ENCODE data around the gene KCNN4.
"Not testable (repeated sequence)": the region's sequence is repeated elsewhere in the genome, so short reads cannot be mapped to it uniquely, and the experiment has no call there.

The KCNN4 gene

DNA sequence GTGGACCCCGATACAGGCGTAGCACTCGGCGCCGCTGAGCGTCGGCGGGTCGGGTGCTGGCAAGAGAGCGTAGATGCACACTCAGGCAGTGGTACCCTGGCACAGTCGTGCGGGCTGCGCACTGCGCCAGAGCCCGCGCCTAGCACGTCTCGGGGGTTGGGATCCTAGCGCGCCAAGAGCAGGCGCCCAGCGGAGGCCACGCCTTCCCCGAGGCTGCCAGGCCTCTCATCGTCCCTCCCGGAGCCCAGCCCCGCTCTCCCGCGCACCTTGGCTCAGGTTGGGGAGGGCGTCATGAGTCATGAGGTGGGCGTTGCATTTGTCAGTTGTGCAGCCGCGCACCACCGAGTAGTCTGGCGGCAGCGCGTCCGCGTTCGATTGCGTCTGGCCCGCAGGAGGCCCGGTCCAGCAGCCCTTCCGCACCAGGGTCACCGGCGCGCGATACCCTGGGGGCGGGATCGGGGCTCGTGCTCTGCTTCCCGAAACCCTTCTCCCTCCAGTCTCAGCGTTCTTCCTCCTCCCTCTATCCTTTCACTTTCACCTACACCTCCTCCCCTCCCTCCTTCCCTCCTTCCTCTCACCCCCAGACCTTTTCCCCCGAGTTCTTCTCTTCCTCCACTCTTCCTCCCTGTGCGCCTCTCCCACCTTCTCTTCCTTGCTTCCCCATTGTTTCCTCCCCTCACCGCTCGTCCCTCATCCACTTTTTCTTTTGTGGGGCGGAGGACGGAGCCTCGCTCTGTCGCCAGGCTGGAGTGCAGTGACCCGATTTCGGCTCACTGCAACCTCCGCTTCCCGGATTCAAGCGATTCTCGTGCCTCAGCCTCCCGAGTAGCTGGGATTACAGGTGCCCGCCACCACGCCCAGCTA is 18.0 kb upstream of the KCNN4 start:
- peak in 1 of 14 donors; percentile 48 for DNase-seq

DNA sequence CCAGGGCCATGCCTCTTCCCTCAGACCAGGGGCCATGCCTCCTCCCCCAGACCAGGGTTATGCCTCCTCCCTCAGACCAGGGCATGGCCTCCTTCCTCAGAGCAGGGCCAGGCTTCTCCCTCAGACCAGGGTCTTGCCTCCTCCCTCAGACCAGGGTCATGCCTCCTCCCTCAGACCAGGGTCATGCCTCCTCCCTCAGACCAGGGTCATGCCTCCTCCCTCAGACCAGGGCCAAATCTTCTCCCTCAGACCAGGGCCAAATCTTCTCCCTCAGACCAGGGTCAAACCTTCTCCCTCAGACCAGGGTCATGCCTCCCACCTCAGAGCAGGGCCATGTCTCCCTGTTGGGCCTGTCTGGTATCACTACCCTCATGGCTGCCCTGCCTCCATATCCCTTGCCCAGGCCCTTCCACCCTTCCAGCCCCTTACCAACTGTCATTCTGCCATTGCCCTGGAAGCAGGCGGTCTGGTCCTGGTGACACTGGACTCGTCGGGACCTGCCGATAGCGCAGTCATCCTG is 17.3 kb upstream of the KCNN4 start:
- no peak for DNase-seq

DNA sequence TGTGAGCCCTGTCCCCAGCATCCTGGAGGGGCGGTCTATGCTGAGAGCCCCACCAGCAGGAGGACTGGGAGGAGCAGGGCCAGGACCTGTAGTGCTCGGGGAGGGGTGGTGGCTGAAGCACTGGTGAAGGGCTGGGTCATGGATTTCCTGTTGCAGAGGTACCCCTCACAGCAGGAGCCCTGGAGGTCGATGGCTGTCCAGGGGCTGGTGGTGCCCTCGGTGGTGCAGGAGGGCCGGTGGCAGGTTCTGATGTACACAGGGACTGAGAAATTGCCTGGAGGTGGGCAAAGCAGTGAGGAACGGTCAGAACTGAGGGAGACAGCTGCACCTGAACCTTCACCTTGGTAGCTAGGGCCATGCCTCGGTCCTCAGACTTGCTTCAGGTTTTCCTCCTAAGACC is 16.8 kb upstream of the KCNN4 start:
- no peak for DNase-seq

DNA sequence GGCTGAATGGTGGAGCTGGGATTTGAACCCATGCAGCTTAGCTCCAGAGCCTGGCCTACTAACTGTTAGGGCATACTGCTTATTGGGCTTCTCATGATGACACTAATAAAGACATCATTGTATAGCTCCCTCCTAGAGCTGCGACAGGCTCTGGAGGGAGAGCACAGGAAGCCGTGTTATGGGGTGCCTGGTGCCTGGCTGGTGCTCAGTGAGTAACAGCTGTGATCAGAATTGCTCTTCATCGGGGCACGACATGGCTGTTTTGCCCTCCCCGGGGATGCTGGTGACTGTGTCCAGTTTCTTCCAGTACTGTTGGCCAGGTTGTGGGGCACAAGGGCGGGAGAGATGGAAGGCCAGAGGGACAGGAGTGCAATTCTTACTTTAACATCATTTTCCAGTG is 16.3 kb upstream of the KCNN4 start:
- DNase-seq, result peak in 2 of 14 donors; percentile 32 to 52

DNA sequence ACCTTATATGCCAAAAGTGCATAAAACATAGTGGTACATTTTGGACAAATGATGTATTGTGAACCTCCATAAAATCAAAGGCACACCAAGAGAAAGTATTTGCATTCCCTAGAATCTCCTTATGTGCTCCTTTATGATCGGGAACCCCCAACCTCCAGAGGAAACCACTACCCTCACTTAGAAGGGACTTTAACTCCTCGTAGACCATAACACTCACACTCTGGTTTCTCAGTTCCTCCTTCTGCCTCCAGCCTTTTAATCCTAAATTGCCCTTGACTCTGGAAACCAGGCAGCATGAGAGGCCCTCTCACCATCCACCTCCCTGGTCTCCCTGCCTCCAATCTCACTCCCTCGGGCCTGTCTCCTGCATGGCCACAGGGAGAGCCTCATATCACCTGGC is 9.8 kb upstream of the KCNN4 start:
- DNase-seq, result no peak

DNA sequence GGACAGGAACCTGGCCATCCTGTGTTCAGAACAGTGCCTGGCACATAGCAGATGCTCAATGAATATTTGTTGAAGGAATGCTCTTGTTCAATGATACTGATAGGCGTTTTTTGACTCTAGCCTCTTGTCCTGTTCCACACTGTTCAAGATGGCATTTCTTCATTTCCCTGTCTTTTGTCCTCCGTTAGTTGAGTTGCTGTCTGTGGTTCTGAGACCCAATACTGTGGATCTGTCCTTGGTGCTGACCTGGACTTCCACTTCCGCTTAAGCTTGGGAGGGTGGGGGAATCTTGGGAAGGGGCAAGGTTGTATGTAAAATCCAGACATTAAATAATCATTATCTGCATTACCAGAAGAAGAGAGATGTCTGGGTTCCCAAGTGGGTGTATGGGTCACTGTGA is 8.3 kb upstream of the KCNN4 start:
- no peak for DNase-seq

DNA sequence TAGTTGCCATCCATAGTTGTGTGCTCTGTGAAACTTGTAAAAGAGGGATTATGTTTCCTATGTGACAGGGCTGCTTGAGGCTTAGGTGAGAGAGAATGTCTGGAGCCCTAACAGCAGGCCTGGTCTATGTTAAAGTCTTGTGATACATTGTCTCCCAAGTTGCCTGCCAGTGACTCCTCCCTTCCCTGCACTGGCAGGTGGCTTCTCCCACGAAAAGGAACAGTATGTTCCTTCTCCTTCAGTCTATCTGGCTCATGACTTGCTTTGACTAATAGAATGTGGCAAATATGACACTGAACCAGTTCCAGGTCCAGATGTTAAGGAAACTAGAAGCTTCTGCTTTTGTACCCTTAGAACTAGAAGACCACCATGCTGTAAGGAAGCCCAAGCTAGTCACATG is 5.9 kb upstream of the KCNN4 start:
- no peak for DNase-seq

DNA sequence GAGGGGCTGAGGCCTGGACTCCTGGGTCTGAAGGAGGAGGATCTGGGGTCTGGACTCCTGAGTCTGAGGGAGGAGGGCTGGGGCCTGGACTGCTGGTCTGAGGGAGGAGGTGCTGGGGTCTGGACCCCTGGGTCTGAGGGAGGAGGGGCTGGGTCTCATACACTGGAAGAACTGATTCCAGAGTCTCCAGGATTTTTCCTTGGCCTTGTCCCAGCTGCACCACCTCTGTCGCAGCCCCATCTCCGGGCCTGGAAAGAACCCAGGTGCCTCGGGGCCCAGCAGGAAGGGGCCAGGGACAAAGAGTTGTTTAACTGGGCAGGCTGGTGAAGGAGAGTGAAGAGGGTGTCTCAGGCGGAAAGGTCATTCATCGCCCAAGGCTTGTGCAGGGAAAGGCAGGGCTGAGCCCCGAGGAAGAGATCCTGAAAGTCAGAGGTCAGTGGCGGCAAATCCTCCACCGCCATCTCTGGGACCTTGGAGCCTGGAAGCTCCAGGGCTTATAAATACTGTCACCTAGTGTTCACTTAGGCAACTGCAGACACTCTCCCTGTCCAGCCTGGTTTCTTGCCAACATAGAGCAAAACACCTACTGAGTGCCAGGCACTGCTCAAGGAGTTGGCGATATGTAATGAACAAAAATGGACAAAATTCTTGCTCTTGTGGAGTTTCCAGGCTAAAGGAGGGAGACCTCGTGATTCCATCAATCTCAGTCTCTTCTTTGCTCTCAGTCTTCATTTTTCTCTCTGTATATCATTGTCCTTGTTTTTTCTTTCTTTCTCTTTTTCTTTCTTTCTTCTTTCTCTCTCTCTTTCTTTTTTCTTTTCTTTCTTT is 4.4 kb upstream of the KCNN4 start:
- peak in 6 of 14 donors; percentile 4 to 31 (median 20) for DNase-seq

DNA sequence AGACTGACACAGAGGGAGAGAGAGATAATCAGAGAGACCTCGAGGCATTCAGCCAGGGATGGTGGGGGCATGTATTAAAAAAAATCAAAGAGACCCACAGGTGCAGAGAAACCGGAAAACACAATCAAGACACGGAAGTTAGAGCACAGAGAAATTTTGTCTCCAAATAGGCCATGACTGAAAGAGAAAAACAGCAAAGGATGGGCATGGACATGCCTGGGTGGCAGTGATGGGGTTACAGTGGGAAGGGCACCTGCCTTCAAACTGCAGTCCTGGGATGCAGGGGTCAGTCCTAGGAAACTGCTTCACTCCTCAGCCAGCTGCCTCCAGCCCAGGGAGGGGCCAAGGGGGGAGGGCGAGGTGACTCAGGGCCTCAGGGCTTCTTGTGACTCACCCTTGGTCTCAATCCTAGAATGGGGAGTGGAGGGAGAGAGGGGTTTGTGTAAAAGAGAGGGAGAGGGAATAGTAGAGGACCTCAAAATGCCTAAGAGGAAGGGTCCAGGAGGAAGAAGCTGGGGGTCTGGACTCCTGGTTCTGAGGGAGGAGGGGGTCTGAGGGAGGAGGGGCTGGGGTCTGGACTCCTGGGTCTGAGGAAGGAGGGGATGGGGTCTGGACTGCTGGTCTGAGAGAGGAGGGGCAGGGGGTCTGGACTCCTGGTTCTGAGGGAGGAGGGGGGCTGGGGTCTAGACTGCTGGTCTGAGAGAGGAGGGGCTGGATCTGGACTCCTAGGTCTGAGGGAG is 3.6 kb upstream of the KCNN4 start:
- DNase-seq, result no peak

DNA sequence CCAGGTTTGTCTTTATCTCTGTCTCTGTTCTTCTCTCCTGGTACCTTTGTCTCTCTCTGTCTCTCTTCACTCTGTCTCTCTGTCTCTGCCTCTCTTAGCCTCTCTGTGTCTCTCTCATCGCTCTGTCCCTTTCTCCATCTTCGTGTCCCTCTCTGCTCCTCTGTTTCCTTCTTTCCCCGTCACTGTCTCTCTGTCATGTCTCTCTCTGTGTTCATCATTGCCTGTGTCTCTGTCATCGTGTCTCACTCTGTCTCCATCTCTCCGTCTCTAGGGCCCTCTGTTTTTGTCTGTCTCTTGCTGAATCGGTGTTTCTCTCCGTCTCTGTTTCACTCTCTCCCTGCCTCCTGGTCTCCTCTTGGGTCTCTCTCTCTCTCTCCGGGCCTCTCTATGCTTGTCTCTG is 2.9 kb upstream of the KCNN4 start:
- no peak for DNase-seq

DNA sequence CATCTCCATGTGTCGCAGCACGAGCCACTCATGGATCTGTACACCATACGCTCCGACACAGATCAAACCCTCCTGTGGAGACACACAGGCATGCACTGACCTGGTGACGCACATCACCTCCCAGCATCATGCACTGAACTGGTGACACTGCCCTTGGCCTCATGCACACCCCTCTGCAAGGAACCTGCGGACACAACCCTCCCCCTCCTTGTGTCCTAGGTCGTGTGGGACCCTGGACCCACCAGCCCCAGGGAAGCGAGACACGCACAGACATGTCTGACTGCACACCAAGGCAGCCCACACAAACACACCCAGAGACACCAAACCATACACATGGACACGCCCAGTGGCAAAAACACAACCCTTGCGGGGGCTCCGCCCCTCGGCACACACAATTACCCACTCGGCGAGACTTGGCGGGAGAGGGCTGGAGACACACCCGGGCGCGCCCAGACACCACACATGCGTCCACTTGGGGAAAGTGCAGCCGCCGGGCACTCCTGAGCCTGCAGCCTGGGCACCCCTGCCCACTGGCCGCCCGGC is 2.0 kb upstream of the KCNN4 start:
- DNase-seq, result no peak

DNA sequence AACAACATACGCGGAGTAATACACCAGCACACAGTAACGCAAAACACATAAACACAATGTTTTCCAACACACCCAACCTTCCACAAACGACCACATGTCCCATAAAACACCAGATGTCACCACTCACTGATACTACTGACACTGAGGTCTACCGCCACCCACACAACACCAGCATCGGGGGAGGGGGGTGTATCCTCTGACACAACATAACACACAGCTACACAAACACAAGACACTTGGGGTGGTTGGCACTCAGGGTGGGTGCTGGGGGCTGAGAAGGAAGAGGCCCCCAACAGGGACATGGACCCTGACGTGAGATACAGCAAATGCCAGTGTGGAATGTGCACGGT is 1.5 kb upstream of the KCNN4 start:
- no peak for DNase-seq

DNA sequence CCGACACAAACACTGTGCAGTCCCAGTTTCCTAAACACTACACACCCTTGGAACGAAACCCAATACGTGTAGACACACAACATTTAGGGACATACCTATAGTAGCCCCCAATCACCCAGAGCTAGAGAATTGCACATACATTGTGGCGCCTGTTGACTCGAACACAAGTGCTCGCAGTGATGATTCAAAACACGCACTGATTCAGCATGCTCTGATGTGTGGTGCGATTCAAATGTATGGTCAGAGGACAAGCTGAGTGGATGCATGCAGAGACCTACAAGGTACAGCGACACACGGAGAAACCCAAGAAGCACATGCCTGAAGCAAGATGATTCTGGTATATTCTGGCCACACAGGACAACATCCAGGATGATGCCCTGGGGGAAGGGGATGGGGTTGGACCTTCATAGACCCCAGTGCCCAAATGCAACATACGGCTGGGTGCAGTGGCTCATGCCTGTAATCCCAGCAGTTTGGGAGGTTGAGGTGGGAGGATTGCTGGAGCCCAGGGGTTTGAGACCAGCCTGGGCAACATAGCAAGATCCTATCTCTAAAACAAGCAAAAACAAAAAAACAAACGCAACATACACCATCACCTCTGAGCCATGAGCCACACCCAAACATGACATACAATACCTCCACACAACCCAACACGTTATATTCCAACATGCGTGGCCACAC is 997 bp upstream of the KCNN4 start:
- no peak for DNase-seq

DNA sequence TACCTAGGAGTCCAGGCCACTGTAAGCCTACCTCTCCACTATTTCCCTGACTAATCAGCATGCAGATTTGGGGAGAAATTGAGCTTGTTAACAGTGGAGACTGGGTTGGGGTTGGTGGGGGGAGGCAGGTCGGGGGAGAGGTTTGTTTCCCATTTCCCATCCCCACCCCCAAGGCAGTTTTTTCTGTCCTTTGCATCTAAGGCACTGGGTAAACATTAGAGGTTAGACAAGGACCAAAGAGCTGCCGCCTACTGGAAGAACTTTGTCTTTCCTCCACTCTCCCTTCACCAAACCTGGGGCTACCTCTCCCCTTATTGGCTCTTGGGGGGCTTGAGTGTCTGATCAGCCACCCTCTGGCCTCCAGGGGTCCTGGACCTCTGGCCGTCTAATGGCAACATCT is 953 bp downstream of the KCNN4 start:
- DNase-seq, result no peak

DNA sequence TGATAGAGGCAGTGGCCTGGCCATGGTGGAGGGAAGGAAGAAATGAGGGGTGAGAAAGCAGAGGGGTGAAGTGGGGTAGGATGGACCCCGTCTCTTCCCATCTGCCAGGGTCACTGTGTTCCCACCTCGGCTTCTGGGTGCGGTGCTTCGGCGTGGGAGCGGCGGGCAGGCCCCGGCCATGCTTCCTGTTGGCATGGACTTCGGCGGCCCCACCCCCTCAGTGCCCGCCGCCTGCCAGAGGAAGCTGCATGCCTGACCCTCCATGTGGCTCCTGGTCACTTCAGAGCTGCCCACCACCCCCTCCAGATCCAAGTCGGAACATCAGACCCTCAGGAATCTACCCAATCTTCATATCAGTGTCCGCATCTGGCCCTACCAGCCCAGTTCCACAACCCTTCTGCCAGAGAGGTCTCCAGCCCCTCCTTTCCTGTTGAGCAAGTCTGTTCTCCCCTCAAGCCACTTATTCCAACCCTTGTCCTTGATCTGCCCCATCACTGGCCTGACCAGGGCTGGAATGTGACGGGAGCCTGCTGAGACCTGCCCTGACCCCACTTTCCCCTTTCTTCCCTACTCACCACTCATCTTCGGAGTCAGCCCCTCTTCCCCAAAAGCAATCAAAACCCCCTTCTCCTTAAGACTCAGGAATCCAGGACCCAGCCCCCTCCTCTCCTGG is 1.5 kb downstream of the KCNN4 start:
- DNase-seq, result peak in 2 of 14 donors; percentile 9 to 39

DNA sequence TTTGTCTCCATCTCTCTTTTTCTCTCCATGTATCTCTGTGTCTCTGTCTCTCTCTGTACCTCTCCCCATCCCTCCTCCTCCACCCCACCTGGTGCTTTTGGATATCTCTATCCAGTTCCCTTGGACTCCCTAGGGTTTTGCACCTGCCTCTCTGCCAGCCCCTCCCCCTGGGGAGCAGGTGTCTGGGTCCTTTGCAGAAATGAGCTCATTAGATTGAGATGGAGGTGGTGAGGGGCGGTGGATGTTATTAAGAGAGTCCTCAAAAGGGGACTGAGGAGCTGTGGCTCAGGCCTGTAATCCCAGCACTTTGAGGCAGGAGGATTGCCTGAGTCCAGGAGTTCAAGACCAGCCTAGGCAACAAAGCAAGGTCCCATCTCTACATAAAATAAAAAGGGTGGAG is 2.1 kb downstream of the KCNN4 start:
- DNase-seq, result no peak

DNA sequence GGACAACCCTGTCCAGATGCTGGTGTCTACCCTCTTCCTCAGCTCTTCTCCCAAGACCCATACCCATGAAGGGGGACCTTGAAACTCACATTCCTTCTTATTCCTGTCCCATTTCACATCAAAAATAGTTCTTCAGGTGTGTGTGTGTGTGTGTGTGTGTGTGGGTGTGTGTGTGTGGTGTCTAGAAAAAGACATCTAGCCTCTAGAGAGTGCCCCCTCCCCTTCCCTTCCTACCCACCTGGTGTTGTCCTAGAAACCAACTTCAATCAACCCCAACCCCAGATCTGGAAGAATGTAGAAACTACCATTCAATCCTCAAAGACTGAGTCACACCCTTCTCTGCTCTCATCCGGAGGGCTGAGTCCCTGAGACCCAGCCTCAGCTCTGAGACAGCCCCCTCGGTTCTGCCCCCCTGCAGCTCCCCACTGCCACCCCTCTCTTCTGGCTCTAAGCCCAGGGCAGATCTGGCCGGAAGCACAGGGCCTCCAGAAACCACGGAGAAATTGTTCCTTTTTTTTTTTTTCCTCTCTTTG is 3.5 kb downstream of the KCNN4 start:
- peak in 2 of 14 donors; percentile 44 to 45 for DNase-seq

DNA sequence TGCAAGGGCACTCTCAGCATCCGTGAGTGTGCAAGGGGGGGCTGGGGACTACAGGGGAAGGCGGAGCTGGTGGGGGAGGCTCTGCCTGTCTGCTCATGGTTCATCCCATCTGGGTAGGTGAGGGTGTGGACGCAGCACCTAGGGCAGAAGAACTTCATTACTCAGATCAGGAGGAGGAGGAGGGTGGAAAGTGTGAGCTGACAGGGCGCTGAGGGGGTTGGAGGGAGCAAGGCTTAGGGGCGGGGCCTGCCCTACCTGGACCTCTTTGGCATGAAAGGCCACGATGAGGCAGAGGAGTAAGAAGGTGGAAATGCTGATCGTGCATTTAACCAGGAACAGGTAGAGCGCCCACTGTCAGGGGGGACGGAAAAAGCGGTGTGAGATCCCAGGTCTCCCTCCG is 4.5 kb downstream of the KCNN4 start:
- no peak for DNase-seq

DNA sequence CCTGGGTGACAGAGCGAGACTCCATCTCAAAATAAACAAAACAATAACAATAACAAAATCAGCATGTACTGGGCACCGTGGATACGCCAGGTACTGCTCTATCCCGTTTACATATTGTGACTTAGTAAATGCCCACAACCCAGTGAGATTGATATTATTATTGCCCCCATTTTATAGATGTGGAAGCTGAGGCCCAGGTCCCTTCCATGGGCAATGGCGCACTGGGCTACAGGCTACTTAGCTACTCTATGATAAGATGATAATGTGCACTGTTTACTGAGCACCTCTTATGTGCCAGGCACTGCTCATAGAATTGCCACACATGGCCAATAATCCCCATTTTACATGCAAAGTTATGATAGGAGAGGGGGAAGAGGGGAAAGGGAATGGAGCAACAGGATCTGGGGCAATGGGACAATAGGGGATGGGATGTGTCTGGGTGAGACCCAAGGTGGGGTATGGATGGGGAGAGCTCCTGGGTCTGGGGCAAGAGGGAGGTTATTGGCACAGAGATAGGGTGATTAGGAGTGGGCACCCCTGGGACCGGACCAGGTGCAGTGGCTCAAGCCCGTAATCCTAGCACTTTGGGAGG is 5.4 kb downstream of the KCNN4 start:
- no peak for DNase-seq

DNA sequence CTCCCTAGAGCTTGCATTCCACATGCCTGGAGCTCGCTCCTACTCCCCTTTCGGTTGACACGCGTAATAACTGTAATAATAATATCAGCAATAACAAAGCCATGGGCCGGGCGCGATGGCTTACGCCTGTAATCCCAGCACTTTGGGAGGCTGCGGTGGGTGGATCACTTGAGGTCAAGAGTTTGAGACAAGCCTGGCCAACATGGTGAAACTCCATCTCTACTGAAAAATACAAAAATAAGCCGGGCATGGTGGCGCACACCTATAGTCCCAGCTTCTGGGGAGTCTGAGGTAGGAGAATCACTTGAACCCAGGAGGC is 5.9 kb downstream of the KCNN4 start:
- not testable (repeated sequence) for DNase-seq

Measured in C1 segment of cervical spinal cord (tissue), 14 donors.